SHP77 (cell line): ENCODE measurements around the gene GUCY2C.

Experiments used
- DNase-seq, 2 experiments: peaks; one replicate each; lab custom pipeline; 2025; lab: John Stamatoyannopoulos, UW

The GUCY2C gene

GRCh38 chr12:14621826-14622225 is 74.6 kb downstream of the GUCY2C start:
- no peak for DNase-seq

DNA sequence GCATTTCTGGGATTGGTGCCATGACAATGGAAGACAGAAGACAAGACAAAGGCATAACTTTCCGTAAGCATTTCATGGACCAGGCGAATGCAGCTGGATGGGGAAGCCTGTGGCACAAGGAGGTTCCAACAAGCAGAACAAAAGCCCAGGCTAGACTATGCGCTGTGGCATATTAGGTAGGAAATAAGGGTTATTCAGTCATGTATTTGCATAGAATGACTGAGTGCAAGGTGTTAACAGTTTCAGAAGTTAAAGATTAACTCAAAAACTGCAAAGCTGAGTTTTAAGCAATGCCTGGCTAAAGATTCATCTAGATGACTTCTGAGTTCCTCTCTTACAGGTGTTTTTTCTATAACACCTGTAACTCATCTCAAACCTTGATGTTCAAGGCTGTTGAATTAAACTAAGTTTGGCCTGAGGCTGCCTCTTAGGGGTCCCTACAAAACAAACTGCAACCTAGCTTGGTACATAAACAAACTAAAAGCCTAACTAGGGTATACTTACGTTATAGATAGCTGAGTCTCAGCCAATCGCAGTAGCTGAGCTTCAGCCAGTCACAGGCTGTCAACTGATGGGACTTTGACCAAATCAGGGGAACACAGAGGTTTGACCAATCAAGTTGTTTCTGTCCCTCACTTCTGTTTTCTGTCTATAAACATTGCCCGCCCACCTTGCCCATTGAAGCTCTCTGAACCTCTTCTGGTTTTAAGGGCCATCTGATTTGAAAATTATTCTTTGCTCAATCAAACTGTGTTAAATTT is 76.5 kb downstream of the GUCY2C start:
- DNase-seq: no peak

DNA sequence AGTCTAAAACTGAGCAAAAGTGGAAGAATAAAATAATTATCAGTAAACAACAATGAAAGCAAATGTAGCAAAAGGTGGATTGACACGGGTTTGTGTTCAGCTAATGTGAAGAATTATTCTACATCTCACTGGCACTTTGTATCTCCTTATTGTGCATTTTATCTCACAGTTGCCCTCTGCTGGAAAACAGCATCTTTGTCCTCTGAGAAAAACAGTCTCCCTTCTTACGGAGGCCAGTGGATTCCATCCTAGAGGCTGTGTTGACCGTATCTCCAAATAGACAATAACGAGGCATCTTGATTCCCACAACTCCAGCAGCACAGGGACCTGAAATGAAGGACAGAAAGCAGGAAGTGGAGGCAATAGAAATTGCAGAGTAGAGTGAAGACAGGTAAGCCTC is 77.4 kb downstream of the GUCY2C start:
- peak in 1 of 2 experiments; percentile 0 for DNase-seq

GRCh38 chr12:14614704-14615121 is 81.7 kb downstream of the GUCY2C start:
- no peak for DNase-seq

GRCh38 chr12:14613718-14614117 is 82.7 kb downstream of the GUCY2C start:
- no peak for DNase-seq

DNA sequence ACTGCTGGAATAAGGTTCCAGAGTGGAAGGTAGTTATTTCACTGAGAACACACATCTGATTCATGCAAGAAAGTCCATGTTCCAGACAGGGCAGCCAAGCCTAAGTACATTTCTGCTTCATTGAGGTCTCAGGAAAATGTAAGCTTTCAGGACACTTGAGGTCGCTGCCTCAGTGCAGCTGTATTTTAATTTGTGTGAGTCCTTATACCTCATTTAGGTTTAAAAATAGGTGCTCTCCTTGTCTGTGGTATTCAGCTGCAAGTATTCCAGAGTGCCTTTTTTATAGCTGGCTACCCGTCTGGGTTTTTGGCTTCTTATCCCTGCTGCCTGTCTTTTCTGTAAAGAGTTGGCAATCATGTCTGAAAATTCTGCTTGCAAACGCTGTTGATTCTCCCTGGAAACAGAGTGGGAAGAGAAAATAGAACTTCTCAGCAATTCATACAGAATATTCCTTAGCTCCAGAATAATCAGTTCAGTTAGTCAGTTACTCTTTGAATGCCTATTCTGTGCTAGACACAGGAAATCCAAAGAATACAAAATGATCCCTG is 83.4 kb downstream of the GUCY2C start:
- peak; percentile 4 to 18 for DNase-seq

- DNase-seq: peak in 1 of 2 experiments; percentile 9
Observed at GRCh38 chr12:14612250-14612649, 84.1 kb downstream of the GUCY2C start.

DNA sequence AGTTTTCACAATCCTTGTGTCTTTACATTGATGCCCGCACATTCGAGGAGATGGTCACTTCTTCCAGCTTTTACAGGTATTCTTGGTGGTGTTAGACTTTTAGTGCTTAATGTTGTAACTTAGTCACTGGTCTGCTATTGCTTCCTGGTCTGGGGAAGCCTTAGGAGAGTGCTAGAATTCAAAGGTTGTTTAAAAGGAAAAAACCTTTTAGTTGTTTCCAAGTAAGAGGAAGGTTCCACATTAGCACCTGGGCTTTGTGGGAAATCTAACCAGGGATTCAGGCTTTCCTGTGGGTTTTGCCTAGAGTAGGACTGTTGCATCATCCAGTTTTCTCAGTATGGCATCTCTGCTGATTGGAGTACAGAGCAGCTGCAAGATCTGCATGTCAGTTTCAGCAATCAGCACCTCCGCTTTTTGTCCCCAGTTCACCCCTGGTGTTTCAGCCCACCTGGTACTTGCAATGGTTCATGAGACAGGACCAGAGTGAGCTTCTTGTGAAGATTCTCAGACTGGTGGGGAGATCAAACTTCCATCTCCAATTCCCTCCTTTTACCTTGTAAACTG is 84.7 kb downstream of the GUCY2C start:
- peak; percentile 3 to 25 for DNase-seq

DNA sequence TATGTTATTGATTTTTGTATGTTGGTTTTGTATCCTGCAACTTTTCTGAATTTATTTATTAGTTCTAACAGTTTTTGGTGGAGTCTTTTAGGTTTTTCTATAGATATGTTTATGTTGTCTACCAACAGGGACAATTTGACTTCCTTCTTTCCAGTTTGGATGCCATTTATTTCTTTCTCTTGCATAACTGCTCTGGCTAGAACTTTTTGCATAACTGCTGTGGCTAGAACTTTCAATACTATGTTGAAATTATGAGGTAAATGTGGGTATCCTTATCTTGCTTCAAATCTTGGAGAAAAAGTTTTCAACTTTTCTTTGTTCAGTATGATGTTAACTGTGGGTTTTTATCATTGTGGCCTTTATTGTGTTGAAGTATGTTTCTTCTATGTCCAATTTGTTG is 88.8 kb downstream of the GUCY2C start:
- no peak for DNase-seq

DNA sequence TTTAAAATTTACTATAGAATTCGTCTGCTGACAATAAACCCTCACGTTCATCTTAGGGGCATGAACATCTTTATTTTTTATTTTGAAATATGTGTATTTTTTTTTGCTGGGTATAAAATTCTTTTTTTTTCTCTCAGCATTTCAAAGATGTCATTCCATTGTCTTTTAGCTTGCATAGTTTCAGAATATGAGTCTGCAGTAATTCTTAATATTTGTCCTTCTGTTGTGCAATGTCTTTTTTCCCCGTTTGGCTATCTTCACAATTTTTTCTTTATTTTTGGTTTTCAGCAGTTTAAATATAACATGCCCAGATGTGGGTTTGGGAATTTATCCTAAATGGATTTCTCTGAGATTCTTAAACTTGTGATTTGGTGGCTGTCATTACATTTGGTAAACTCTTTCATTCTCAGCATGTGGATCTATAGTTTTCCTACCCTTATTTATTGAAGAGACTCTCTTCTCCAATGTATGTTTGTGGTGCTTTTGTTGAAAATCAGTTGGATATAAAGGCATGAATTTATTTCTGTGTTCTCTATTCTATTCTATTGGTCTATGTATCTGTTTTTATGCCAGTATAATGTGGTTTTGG is 90.9 kb downstream of the GUCY2C start:
- peak in 1 of 2 experiments; percentile 3 for DNase-seq

GRCh38 chr12:14601692-14602478 is 94.5 kb downstream of the GUCY2C start:
- peak; percentile 38 to 57 for DNase-seq

DNA sequence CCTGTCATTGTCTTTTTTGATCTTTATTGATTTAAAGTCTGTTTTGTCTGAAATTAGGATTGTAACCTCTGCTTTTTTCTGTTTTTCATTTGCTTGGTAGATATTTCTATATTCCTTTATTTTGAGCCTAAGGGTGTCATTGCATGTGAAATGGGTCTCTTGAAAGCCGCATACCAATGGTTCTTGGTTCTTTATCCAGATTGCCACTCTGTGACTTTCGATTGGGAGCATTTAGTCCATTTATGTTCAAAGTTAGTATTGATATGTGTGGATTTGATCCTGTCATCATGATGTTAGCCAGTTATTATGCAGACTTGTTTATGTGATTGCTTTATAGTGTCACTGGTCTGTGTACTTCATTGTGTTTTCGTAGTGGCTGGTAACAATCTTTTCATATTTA is 98.9 kb downstream of the GUCY2C start:
- no peak for DNase-seq

- DNase-seq: no peak
Observed at GRCh38 chr12:14591719-14592118, 104.7 kb downstream of the GUCY2C start.

DNA sequence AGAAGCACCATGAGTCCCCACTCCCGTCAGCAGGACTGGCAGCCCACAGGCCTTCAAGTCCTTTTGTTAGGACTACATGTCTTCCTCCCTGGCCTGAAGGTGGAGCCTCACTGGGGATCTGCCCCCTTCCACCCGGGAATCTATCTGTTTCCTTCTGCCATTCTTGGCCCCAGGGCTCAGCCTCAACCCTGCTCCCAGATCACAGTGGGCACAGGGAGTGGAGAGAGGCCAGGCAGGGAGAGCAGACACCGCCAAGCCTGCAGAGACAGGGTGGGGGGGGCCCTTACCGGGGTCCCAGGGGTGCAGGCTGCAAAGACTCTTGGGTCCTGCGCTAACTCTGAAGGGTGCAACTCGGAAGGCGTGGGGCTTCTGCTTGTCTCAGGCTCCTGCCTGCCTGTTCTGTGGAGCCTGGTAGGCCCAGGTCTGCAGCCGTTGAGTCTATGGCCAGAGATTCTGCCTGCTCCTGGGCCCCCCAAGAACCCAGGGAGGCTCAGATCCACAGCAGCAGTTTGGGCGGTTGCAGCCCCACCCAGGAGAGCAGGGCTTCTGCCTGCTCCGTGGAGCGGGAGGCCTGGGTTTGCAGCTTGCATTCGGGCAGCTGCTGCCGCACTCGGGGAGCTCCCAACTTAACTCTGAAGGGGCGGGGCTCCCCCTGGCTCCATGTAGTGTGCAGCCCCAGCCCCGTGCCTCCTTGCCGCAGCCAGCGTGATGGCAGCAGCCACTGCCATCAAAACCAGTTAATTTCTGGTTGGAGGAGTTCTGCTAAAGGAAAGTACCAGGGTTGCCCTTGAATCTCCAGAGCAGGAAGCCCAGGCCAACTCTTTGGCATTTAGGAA is 107.0 kb downstream of the GUCY2C start:
- DNase-seq: no peak

- DNase-seq: no peak
Observed at GRCh38 chr12:14588571-14588970, 107.8 kb downstream of the GUCY2C start.

GRCh38 chr12:14578646-14579045 is 117.8 kb downstream of the GUCY2C start:
- DNase-seq: no peak

DNA sequence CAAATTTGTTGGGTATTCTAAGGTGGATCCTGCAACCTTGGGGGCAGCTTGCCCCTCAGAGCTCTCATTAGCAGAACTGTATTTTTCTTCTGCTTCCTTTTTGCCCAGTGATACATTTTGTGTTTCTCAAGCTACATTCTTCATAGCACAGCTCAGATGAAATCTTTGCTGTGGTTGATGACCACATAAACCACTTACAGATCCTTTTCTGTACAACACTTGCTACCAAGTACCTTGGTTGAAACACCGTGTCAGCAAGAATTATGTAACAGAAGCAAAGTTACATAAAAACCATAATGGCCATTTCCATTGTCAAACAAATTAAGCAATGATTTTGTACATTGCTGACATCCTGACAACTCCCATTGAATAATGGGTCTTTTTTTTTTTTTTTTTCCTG is 119.1 kb downstream of the GUCY2C start:
- no peak for DNase-seq

DNA sequence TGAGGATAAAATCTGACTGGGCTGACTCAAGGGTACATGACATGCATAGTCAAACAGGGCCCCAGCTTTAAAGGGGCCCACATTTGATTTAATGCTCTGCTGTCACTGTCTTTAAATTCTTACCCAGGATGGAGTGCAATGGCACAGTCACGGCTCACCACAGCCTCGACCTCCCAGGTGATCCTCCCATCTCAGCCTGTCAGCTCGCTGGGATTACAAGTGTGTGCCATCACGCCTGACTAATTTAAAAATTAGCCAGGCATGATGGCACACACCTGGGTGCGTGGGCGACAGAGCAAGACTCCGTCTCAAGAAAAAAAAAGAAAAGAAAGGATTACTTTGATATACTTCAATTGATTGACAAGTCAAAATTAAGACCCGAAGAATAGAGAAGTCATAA is 119.5 kb downstream of the GUCY2C start:
- no peak for DNase-seq

DNA sequence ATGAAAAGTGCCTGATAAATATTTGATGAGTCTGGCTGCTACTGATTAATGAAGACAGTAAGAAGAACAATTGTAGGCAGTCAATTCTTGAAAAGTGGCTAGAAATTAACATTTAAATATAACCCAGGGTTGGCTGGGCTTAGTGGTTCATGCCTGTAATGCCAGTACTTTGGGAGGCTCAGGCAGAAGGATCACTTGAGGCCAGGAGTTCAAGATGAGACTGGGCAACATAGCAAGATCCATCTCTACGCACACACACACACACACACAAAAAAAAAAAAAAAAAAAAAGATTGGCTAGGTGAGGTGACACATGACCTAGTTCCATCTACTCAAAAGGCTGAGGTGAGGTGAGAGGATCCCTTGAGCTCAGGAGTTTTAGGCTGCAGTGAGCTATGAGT is 120.8 kb downstream of the GUCY2C start:
- no peak for DNase-seq

DNA sequence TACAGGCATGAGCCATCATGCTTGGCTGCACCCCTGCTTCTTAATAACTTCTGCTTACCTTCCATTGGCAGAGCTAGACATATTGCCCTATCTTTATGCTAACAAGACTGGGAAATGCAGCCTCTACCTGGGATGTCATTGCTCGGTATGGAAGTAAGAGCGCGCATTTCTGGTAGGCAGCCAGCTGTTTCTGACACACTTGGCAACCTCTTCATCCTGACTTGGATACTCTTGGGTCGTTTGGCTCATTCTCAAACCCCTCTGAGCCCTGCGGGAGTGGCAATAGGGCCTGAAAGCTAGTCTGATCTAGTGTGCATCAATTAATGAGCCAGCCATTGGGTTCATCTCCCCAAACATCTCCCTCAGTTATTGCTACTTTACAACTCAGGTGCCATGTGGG is 123.3 kb downstream of the GUCY2C start:
- DNase-seq: no peak

DNA sequence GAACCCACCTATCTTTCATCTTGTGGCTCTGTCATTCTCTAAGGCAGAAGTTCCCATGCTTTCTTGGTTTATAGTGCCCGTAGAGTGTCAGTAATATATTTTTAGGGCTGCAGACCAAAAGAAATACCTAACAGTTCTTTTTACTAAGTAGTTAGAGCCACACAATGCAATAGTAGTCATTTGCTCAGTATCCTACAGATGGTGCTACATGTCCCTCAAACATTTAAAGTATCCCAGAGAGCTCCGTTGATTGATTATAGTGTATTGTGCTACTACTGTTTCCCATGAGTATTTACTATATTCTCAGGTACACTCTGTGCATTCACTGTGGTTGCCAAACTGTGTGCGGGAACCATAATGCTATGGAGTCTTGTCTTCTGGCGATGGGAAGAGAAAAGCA is 124.0 kb downstream of the GUCY2C start:
- no peak for DNase-seq
